Epithelial cell of proximal tubule (primary cell): ENCODE data around the gene DNAJC6. TPM values are rescaled to one million over a fixed set of nuclear protein-coding genes. Genes with fewer than 3 reads are reported as not detected.
"Not testable (repeated sequence)": the region's sequence is repeated elsewhere in the genome, so short reads cannot be mapped to it uniquely, and the experiment has no call there.

Experiments
- DNase-seq: peaks from one replicate; pipeline ENCODE4 v3.0.0-alpha.2; 2011; ENCODE audit warnings: low read depth
- H3K4me3 ChIP-seq: 2 replicates; pipeline ENCODE4 v1.5.1; 2011; ENCODE audit warnings: low read depth, mild to moderate bottlenecking, low read length
- total RNA-seq: library from RNA; depleted of rRNA; stranded (reverse); fragments of >200 nt; gene quantifications from 2 replicates; pipeline ENCODE4 v1.2.3, GENCODE V29; 2015
- TF ChIP-seq, protein P1 (sequence below): conservative IDR thresholded peaks from 2 replicates; pipeline ENCODE4 v1.5.1; 2012; ENCODE audit warnings: low read depth, mild to moderate bottlenecking, low read length

Gene DNAJC6
- total RNA-seq, 1 donor from 2014 or later: 6.9 TPM

- TF ChIP-seq, protein P1, sequence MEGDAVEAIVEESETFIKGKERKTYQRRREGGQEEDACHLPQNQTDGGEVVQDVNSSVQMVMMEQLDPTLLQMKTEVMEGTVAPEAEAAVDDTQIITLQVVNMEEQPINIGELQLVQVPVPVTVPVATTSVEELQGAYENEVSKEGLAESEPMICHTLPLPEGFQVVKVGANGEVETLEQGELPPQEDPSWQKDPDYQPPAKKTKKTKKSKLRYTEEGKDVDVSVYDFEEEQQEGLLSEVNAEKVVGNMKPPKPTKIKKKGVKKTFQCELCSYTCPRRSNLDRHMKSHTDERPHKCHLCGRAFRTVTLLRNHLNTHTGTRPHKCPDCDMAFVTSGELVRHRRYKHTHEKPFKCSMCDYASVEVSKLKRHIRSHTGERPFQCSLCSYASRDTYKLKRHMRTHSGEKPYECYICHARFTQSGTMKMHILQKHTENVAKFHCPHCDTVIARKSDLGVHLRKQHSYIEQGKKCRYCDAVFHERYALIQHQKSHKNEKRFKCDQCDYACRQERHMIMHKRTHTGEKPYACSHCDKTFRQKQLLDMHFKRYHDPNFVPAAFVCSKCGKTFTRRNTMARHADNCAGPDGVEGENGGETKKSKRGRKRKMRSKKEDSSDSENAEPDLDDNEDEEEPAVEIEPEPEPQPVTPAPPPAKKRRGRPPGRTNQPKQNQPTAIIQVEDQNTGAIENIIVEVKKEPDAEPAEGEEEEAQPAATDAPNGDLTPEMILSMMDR: no peak
- no peak overlapping the region for H3K4me3 ChIP-seq
- DNase-seq: no peak
Measured at GRCh38 chr1:65368403-65368802, 59.1 kb downstream of the DNAJC6 start.

DNA sequence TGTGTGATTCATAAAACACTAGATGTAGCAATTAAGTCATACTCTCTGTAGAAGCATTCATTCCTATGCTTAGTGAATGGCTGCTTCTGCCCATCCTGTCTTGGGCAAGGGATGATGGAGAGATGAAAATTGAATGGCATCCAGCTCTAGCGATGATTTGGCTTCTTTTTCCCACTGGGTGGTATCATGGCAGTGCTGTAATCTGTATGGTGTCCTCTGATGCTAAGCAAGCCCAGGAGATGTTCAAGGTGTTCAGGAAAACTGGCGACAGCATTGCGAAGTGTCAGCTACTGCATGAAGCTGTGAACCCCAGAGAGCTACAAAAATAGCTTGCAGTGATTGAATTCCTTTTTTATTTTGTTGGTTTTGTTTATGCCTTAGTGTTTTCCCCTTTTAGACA is 62.2 kb downstream of the DNAJC6 start:
- DNase-seq: no peak
- H3K4me3 ChIP-seq: no peak overlapping the region
- TF ChIP-seq, protein P1: no peak

- no peak overlapping the region for H3K4me3 ChIP-seq
- TF ChIP-seq, protein P1: no peak
- DNase-seq: no peak
Measured at GRCh38 chr1:65372557-65372956, 63.2 kb downstream of the DNAJC6 start.

DNA sequence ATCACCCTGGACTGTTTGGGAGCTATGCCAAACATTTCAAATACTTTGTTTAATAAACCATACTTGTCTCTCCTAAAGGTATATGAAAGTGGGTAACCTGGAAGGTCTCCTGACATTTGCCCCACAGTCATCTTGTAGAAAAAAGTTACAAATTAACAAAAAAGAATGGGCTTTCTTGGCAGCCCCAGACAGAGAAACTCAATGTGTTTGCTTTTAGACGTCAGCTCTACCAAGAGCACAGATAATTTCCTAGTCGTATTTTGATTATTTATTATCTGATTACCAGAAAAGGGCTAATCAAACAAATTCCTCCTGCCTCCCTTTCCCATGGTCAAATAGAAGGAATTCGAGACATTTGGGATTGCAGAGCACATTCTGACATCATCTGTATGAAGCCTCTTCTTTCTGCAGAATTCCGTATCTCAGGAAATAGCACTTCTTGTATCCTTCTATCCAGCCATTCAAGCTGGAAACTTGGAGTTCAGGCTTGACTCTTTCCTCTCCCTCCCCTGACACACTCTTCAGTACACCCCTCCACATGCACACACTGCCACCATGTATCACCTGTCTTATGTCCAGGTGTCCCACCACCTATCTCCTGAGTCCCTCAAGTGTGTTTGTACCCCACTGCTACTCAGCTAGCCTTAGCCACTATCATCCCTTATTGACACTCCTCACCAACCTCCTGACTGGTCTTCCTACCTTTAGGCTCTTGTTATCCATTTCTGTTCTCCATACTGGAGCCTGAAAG is 68.3 kb downstream of the DNAJC6 start:
- TF ChIP-seq, protein P1: no peak
- no peak overlapping the region for H3K4me3 ChIP-seq
- no peak for DNase-seq

GRCh38 chr1:65378247-65378946 is 69.1 kb downstream of the DNAJC6 start:
- TF ChIP-seq, protein P1: no peak
- no peak for DNase-seq
- no peak overlapping the region for H3K4me3 ChIP-seq

DNA sequence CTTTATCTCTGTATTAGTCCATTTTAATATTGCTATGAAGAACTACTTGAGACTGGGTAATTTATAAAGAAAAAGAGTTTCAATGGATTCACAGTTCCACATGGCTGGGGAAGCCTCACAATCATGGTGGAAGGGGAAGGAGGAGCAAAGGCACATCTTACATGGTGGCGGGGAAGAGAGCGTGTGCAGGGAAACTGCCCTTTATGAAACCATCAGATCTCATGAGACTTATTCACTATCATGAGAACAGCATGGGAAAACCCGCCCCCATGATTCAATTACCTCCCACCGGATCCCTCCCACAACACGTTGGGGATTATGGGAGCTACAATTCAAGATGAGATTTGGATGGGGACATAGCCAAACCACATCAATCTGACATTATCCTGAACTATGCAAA is 75.1 kb downstream of the DNAJC6 start:
- not testable (repeated sequence) for H3K4me3 ChIP-seq, DNase-seq

GRCh38 chr1:65386439-65386838 is 77.1 kb downstream of the DNAJC6 start:
- TF ChIP-seq, protein P1: no peak
- DNase-seq: no peak
- no peak overlapping the region for H3K4me3 ChIP-seq
